ENCODE measurements around the gene FSIP1. TPM values are rescaled to one million over a fixed set of nuclear protein-coding genes. Genes with fewer than 3 reads are reported as not detected.

Gene FSIP1
- total and polyA plus RNA-seq, 9 of the 15 experiments (the other 6 are each of a cell fraction or from before 2014, with no cell fraction given): 0.07 to 0.51 (median 0.29) TPM

DNA sequence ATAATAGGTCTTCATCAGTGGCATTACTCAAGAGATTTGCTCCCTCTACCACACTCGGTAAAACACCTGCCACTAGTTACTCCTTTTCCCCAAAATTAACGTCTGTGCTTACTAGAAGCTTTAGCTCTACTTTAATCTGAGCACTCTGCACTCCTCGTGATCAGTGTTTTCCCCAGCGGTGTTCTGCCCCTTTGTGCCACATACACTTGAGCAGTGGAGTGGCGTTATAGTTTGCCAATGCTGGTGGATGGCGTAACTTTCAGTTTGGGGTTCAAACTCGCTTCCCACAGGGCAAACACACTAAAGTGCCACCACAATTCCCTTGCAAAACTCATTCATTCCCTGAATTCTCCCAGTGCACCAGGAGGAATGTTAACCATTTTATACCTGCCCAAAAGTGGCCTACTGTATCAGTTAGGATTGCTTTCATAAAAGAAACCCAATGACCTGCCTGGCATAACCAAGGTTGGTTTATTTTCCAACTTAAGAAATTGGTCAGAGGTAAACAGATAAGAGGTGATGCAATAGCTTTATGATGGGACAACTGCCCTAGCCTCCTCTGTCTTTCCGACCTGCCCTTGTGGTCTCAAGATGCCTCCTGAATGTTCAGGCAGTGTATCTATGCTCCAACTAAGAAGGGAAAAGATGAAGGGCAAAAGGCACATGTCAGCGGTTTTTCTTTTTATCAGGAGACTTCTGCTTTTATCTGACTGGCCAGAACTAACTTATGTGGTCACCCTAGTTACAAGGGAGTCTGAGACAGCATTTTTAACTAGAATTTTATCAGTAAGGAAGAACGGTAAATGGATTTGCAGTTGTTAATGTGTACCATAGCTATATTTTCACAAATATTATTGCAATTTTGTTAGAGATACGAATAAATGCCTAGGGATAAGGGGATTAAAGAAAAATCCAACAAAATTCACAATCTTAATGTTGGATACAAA lies 83.9 kb downstream of the FSIP1 start (continued):
- TF ChIP-seq, protein P1, sequence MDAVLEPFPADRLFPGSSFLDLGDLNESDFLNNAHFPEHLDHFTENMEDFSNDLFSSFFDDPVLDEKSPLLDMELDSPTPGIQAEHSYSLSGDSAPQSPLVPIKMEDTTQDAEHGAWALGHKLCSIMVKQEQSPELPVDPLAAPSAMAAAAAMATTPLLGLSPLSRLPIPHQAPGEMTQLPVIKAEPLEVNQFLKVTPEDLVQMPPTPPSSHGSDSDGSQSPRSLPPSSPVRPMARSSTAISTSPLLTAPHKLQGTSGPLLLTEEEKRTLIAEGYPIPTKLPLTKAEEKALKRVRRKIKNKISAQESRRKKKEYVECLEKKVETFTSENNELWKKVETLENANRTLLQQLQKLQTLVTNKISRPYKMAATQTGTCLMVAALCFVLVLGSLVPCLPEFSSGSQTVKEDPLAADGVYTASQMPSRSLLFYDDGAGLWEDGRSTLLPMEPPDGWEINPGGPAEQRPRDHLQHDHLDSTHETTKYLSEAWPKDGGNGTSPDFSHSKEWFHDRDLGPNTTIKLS (IDR thresholded peaks at IDR 0.05; ENCODE audit: borderline replicate concordance, low read depth): peak; percentile 12; the same call in 1 of the 2 replicates
- TF ChIP-seq TOE1 (IDR thresholded peaks at IDR 0.05; ENCODE audit: borderline replicate concordance) (peak; percentile 38; the same call in 1 of the 2 replicates), TOE1 (CRISPR knock-in tag; IDR thresholded peaks at IDR 0.05; ENCODE audit: borderline replicate concordance, low read depth) (no peak), SMARCA5 (IDR thresholded peaks at IDR 0.05) (no peak), PHB (CRISPR knock-in tag; IDR thresholded peaks at IDR 0.05) (no peak), HLTF (IDR thresholded peaks at IDR 0.05) (no peak), ZNF445 (CRISPR knock-in tag; IDR thresholded peaks at IDR 0.05; ENCODE audit: low read depth) (no peak), ETV6 (IDR thresholded peaks at IDR 0.05; ENCODE audit: borderline replicate concordance in 1 of 2, low read depth in 2 of 2, low read length in 1 of 2) (no peak), ETV6 (CRISPR knock-in tag; IDR thresholded peaks at IDR 0.05; ENCODE audit: borderline replicate concordance) (no peak), TCF7L2 (IDR thresholded peaks at IDR 0.05; ENCODE audit: low read depth, low read length) (no peak), ETV1 (tag; conservative IDR thresholded peaks at IDR 0.05; ENCODE audit: low read depth) (peak; percentile 89), PRPF4 (IDR thresholded peaks at IDR 0.05; ENCODE audit: insufficient read depth, low read depth, low read length, poor library complexity, severe bottlenecking) (no peak), YY1 (IDR thresholded peaks at IDR 0.05; ENCODE audit: borderline replicate concordance in 1 of 3, control insufficient read depth in 1 of 3, extremely low read depth in 1 of 3, insufficient read depth in 3 of 3, insufficient read length in 1 of 3, insufficient replicate concordance in 2 of 3, low read depth in 1 of 3, low read length in 2 of 3) (peak in 1 of 3 experiments; percentile 41), NFE2 (IDR thresholded peaks at IDR 0.05; ENCODE audit: low read depth) (peak; percentile 83), EP400 (IDR thresholded peaks at IDR 0.05) (peak; percentile 68), ZNF165 (CRISPR knock-in tag; IDR thresholded peaks at IDR 0.05; ENCODE audit: borderline replicate concordance) (no peak), PHF20 (IDR thresholded peaks at IDR 0.05; ENCODE audit: partially characterized antibody) (no peak)
- TF ChIP-seq, protein P2, sequence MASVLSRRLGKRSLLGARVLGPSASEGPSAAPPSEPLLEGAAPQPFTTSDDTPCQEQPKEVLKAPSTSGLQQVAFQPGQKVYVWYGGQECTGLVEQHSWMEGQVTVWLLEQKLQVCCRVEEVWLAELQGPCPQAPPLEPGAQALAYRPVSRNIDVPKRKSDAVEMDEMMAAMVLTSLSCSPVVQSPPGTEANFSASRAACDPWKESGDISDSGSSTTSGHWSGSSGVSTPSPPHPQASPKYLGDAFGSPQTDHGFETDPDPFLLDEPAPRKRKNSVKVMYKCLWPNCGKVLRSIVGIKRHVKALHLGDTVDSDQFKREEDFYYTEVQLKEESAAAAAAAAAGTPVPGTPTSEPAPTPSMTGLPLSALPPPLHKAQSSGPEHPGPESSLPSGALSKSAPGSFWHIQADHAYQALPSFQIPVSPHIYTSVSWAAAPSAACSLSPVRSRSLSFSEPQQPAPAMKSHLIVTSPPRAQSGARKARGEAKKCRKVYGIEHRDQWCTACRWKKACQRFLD (CRISPR knock-in tag; IDR thresholded peaks at IDR 0.05): no peak
- TF ChIP-seq, protein P3, sequence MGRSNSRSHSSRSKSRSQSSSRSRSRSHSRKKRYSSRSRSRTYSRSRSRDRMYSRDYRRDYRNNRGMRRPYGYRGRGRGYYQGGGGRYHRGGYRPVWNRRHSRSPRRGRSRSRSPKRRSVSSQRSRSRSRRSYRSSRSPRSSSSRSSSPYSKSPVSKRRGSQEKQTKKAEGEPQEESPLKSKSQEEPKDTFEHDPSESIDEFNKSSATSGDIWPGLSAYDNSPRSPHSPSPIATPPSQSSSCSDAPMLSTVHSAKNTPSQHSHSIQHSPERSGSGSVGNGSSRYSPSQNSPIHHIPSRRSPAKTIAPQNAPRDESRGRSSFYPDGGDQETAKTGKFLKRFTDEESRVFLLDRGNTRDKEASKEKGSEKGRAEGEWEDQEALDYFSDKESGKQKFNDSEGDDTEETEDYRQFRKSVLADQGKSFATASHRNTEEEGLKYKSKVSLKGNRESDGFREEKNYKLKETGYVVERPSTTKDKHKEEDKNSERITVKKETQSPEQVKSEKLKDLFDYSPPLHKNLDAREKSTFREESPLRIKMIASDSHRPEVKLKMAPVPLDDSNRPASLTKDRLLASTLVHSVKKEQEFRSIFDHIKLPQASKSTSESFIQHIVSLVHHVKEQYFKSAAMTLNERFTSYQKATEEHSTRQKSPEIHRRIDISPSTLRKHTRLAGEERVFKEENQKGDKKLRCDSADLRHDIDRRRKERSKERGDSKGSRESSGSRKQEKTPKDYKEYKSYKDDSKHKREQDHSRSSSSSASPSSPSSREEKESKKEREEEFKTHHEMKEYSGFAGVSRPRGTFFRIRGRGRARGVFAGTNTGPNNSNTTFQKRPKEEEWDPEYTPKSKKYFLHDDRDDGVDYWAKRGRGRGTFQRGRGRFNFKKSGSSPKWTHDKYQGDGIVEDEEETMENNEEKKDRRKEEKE (IDR thresholded peaks at IDR 0.05; ENCODE audit: borderline replicate concordance in 1 of 2, control insufficient read depth in 1 of 2, low read depth in 2 of 2, low read length in 1 of 2): no peak

Measured in K562 (cell line).